ENCODE measurements around the gene SAMD7. TPM values are rescaled to one million over a fixed set of nuclear protein-coding genes. Genes with fewer than 3 reads are reported as not detected.

Gene SAMD7
- total RNA-seq, 4 donors from 2014 or later, result not detected

DNA sequence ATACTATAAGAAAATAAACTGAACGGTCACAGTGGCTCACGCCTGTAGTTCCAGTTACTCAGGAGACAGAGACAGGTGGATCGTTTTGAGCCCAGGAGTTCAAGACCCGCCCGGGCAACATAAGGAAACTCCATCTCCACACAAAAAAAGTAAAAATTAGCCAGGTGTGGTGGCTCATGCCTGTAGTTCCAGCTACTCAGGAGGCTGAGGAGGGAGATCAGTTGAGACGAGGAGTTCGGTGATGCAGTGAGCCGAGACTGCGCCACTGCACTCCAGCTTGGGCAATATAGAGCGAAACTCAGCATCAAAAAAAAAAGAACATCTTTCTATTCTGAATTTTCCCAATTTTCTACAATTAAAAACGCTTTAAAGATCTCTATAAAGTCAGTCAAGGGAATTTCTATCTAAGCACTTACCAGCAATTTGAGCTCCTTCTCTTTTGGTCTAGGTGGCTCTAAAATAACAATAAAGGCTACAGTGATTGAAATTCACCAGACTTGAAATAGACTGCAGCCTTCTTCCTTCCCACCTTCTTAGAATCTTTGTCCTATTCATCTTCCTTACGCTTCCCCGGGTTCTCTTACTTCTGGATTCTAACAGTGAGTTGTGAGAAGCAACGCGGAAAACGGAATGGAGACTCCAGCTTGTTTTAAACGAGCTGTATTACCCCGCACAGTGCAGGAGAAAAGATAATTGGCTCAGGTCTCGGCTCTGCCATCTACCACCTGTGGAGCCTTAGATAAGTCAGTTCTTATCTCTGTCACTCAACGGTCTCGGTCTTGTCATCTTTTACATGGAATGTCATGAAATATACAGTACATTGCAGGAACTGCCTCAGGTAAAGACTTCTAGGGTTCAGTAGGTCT, 54.4 kb downstream of the SAMD7 start:
- TF ChIP-seq, protein P1, sequence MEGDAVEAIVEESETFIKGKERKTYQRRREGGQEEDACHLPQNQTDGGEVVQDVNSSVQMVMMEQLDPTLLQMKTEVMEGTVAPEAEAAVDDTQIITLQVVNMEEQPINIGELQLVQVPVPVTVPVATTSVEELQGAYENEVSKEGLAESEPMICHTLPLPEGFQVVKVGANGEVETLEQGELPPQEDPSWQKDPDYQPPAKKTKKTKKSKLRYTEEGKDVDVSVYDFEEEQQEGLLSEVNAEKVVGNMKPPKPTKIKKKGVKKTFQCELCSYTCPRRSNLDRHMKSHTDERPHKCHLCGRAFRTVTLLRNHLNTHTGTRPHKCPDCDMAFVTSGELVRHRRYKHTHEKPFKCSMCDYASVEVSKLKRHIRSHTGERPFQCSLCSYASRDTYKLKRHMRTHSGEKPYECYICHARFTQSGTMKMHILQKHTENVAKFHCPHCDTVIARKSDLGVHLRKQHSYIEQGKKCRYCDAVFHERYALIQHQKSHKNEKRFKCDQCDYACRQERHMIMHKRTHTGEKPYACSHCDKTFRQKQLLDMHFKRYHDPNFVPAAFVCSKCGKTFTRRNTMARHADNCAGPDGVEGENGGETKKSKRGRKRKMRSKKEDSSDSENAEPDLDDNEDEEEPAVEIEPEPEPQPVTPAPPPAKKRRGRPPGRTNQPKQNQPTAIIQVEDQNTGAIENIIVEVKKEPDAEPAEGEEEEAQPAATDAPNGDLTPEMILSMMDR (IDR thresholded peaks at IDR 0.05; ENCODE audit: low read depth), result no peak

DNA sequence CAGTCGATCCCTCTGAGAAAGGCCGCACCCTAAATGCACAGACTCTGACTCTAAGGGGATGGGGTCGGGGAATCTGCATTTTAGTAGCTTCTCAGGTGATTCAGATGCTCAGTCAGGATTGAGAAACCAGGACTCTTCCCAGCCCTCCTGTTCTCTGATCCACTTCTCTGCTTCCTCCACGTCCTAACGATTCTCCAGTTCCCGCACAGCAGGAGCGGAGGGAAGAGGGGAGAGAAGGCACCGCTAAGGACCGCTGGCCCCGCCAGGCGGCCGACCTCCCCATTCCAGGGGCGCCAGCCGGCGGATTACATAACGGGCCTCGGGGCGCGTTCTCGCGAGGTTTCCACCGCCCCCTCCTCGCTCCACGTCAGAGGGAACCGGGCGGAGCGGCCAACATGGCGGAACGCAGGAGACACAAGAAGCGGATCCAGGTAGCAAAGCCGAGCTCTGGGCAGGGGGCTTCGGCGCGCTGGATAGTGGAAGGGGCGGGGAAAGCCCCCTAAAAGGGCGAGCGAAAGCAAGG, 55.1 kb downstream of the SAMD7 start, which contains the start of gene SEC62:
SEC62 (plus strand) TSS at position 380 of the 523 bp plus-strand sequence; CDS start at position 396, 16 bp downstream.
- TF ChIP-seq, protein P1 (IDR thresholded peaks at IDR 0.05; ENCODE audit: low read depth), result no peak

DNA sequence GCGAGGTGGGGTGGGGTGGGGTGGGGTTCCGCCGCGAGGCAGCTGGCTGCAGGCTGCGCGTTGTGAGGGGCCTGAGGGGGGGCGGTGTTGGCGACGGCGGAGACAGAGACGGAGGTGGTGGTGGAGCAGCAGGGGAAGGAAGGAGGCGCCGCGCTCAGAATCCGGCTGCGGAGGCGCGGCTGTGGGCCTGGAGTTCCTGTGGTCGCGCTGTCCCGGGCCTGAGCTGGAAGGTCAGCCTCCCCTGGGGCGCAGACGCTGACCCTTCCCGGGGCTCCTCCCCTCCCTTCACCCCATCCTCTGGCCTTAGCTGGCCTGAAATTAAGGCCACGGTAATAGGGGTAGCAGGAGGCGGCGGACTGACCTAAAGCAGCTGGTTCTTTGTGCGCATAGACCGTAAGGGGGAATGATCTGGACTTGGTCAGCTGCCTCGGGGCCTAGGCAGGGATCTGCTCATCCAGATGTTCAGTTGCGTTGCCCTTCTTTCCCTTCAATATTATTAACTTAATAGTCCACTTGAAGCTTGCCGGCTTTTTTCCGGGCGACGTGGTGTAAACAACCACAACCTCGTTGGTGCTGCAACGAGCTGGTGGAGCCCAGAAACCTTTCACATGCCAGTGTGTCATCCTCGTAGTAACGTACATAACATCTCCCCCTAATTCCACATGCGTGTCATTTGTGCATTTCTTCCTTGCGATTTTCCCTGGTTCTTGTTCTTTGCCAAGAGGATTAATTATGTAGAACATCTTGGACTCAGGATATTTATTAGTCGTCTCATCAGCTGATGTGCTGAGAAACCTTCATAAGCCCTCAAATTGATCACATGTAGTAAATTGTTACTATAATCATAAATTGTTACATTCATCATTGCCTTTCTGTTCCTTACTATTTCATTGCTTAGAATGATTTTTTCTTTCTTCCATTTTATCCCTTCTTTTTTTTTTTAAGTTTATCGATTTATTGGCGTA, 55.9 kb downstream of the SAMD7 start:
- TF ChIP-seq, protein P1 (IDR thresholded peaks at IDR 0.05; ENCODE audit: low read depth), result no peak

GRCh38 chr3:169968224-169968885, 57.0 kb downstream of the SAMD7 start:
- TF ChIP-seq, protein P1 (IDR thresholded peaks at IDR 0.05; ENCODE audit: low read depth), result no peak

GRCh38 chr3:169969174-169970095, 58.1 kb downstream of the SAMD7 start:
- TF ChIP-seq, protein P1 (IDR thresholded peaks at IDR 0.05; ENCODE audit: low read depth), result no peak

DNA sequence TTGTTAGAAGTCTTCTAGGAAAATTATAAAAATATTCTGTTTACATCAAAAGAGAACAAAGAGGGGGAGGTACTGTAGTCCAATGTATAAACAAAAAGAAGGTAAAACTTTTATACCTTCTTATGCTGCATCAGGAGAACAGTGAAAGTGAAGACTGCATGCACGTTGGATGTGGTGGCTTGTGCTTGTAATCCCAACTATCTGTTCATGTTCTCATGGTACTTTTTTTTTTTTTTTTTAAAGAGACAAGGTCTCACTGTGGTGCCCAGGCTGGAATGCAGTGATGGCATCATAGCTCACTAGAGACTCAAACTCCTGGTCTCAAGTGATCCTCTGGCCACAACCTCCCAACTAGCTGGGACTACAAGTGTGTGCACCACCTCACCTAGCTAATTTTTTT, 59.5 kb downstream of the SAMD7 start:
- TF ChIP-seq, protein P1 (IDR thresholded peaks at IDR 0.05; ENCODE audit: low read depth), result no peak

Measured in subcutaneous adipose tissue (tissue), 4 donors.